Liver (tissue), 9 donors: ENCODE results near the gene FBXW11. TPM values are rescaled to one million over a fixed set of nuclear protein-coding genes. Genes with fewer than 3 reads are reported as not detected.

Source experiments
- DNase-seq: peaks from one replicate; pipeline ENCODE4 v3.0.0-alpha.2; 2017; ENCODE audit warnings: low spot score
- H3K27ac ChIP-seq, 2 donors: one replicate each; pipeline ENCODE4 v1.7.0; 2013; ENCODE audit warnings: inconsistent platforms in 2 of 2, low read length in 2 of 2, control low read depth in 1 of 2, low read depth in 1 of 2, mild to moderate bottlenecking in 1 of 2
- H3K27me3 ChIP-seq, 4 donors: one replicate each; pipeline versions ENCODE4 v1.6.1 to v1.7.0; 2013; ENCODE audit warnings: low read length in 3 of 4, inconsistent platforms in 1 of 4, mild to moderate bottlenecking in 1 of 4, moderate library complexity in 1 of 4; ENCODE audit not compliant: control insufficient read depth in 4 of 4, insufficient read depth in 4 of 4
- H3K36me3 ChIP-seq, 4 donors: one replicate each; pipeline versions ENCODE4 v1.6.1 to v1.7.0; 2013; ENCODE audit warnings: low read length in 3 of 4, mild to moderate bottlenecking in 3 of 4, low read depth in 1 of 4, moderate library complexity in 1 of 4; ENCODE audit not compliant: control insufficient read depth in 4 of 4, insufficient read depth in 3 of 4
- H3K4me1 ChIP-seq, 4 donors: one replicate each; pipeline versions ENCODE4 v1.6.1 to v1.7.0; 2013; ENCODE audit warnings: low read length in 3 of 4, mild to moderate bottlenecking in 3 of 4, moderate library complexity in 1 of 4; ENCODE audit not compliant: control insufficient read depth in 4 of 4, insufficient read depth in 4 of 4
- H3K4me3 ChIP-seq, 3 donors: one replicate each; pipeline versions ENCODE4 v1.6.1 to v1.7.0; 2013; ENCODE audit warnings: low read length in 3 of 3, control low read depth in 1 of 3, low read depth in 1 of 3, mild to moderate bottlenecking in 1 of 3
- H3K9ac ChIP-seq, 2 donors: one replicate each; pipeline ENCODE4 v1.7.0; 2013; ENCODE audit warnings: low read length in 2 of 2, mild to moderate bottlenecking in 2 of 2, moderate library complexity in 2 of 2, control low read depth in 1 of 2, low read depth in 1 of 2
- H3K9me3 ChIP-seq, 4 donors: one replicate each; pipeline versions ENCODE4 v1.6.1 to v1.7.0; 2013; ENCODE audit warnings: low read length in 3 of 4; ENCODE audit not compliant: control insufficient read depth in 4 of 4
- ATF3 ChIP-seq: IDR thresholded peaks from 2 replicates; pipeline ENCODE4 v1.6.1; 2016; ENCODE audit warnings: antibody characterized with exemption
- EGR1 ChIP-seq, 2 donors: IDR thresholded peaks; 2 replicates each; pipeline ENCODE4 v1.6.1; 2016 to 2018; ENCODE audit warnings: antibody characterized with exemption in 2 of 2, low read depth in 2 of 2
- FOXA1 ChIP-seq: IDR thresholded peaks from 2 replicates; pipeline ENCODE4 v1.6.1; 2016; ENCODE audit warnings: antibody characterized with exemption
- FOXA2 ChIP-seq: IDR thresholded peaks from 2 replicates; pipeline ENCODE4 v1.6.1; 2016; ENCODE audit warnings: antibody characterized with exemption
- GABPA ChIP-seq, 2 donors: IDR thresholded peaks in 1 of 2; conservative IDR thresholded peaks in 1 of 2; 2 replicates each; pipeline ENCODE4 v1.6.1; 2016; ENCODE audit warnings: antibody characterized with exemption in 2 of 2, mild to moderate bottlenecking in 1 of 2, moderate library complexity in 1 of 2
- HNF4G ChIP-seq: IDR thresholded peaks from 2 replicates; pipeline ENCODE4 v1.6.1; 2016; ENCODE audit warnings: antibody characterized with exemption
- JUND ChIP-seq, 2 donors: IDR thresholded peaks; 2 replicates each; pipeline ENCODE4 v1.6.1; 2016; ENCODE audit warnings: antibody characterized with exemption in 2 of 2
- MAX ChIP-seq: IDR thresholded peaks from 2 replicates; pipeline ENCODE4 v1.6.1; 2016; ENCODE audit warnings: antibody characterized with exemption
- NR2F2 ChIP-seq: IDR thresholded peaks from 2 replicates; pipeline ENCODE4 v1.6.1; 2016; ENCODE audit warnings: antibody characterized with exemption
- RAD21 ChIP-seq, 2 donors: IDR thresholded peaks; 2 replicates each; pipeline ENCODE4 v1.6.1; 2016; ENCODE audit warnings: antibody characterized with exemption in 2 of 2, mild to moderate bottlenecking in 2 of 2
- REST ChIP-seq: IDR thresholded peaks from 2 replicates; pipeline ENCODE4 v1.6.1; 2016; ENCODE audit warnings: antibody characterized with exemption, mild to moderate bottlenecking
- RXRA ChIP-seq, 2 donors: IDR thresholded peaks; 2 replicates each; pipeline ENCODE4 v1.6.1; 2017 to 2018; ENCODE audit warnings: antibody characterized with exemption in 2 of 2, mild to moderate bottlenecking in 1 of 2
- SP1 ChIP-seq: IDR thresholded peaks from 2 replicates; pipeline ENCODE4 v1.6.1; 2018; ENCODE audit warnings: antibody characterized with exemption, mild to moderate bottlenecking
- TAF1 ChIP-seq: conservative IDR thresholded peaks from 2 replicates; pipeline ENCODE4 v1.6.1; 2016; ENCODE audit warnings: antibody characterized with exemption, mild to moderate bottlenecking
- YY1 ChIP-seq: IDR thresholded peaks from 2 replicates; pipeline ENCODE4 v1.6.1; 2016; ENCODE audit warnings: antibody characterized with exemption, mild to moderate bottlenecking
- WGBS: extraction: QIAGEN DNeasy Blood & Tissue Kit; methylation state at CpG from one replicate; pipeline ENCODE4 v1.1.7; 2013; 5-methylcytosine and 5-hydroxymethylcytosine counted together
- polyA plus RNA-seq, 2 donors: library from polyadenylated mRNA; stranded (reverse) in 1 of 2; unstranded in 1 of 2; fragments of 200-250 nt in 1 of 2; fragments of >200 nt in 1 of 2; fragmentation: Nextera tagmentation in 1 of 2; extraction: Ambion mirVana in 1 of 2; gene quantifications; one replicate each; pipeline versions ENCODE4 v1.2.1 to v1.2.3, GENCODE V29; 2013 to 2015
- total RNA-seq, 2 donors: library from RNA; depleted of rRNA; stranded (reverse); fragments of >200 nt; gene quantifications; one replicate each; pipeline ENCODE4 v1.2.3, GENCODE V29; 2014
- TF ChIP-seq, protein P1 (sequence below): IDR thresholded peaks from 2 replicates; pipeline ENCODE4 v1.6.1; 2016; ENCODE audit warnings: antibody characterized with exemption
- donor health status: healthy.
- donor health status: healthy.
- donor health status: healthy.
- donor health status: healthy.
- donor health status: healthy.

FBXW11 gene
- total and polyA plus RNA-seq, 4 donors: 11.2 to 37.5 (median 22.0) TPM

DNA sequence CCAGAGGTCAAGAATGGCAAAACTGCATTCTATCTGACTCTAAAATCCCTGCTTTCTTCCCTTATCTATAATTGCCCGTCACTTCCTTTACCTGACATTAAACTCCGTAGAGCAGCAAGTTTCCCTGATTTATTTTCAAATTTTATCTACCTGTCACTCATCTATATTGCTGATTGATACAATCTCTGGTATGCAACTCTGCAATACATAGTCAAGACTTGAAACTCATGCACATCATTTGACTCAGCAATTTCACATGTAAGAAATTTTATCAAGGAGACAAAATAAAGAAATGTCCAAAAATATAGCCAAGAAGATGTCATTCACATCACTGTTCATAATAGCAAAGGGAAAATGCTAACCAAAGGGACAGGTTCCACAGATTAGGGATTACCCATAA, 39.5 kb downstream of the FBXW11 start:
- 81% methylated on average over 2 of the region's 2 CpGs for WGBS

GRCh38 chr5:171966270-171966669, 40.2 kb downstream of the FBXW11 start:
- H3K27ac ChIP-seq: no peak overlapping the region
- no peak overlapping the region for H3K9ac ChIP-seq
- H3K9me3 ChIP-seq: no peaks in the 10 kb centered on the region
- TF ChIP-seq, protein P1, sequence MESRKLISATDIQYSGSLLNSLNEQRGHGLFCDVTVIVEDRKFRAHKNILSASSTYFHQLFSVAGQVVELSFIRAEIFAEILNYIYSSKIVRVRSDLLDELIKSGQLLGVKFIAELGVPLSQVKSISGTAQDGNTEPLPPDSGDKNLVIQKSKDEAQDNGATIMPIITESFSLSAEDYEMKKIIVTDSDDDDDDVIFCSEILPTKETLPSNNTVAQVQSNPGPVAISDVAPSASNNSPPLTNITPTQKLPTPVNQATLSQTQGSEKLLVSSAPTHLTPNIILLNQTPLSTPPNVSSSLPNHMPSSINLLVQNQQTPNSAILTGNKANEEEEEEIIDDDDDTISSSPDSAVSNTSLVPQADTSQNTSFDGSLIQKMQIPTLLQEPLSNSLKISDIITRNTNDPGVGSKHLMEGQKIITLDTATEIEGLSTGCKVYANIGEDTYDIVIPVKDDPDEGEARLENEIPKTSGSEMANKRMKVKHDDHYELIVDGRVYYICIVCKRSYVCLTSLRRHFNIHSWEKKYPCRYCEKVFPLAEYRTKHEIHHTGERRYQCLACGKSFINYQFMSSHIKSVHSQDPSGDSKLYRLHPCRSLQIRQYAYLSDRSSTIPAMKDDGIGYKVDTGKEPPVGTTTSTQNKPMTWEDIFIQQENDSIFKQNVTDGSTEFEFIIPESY: no peak
- TF ChIP-seq HNF4G (no peak), NR2F2 (no peak), FOXA2 (no peak), RAD21 (IDR thresholded peaks at IDR 0.05) (no peak), RXRA (IDR thresholded peaks at IDR 0.05) (no peak), SP1 (no peak), GABPA (IDR thresholded peaks at IDR 0.05 in 1 of 2, conservative IDR thresholded peaks at IDR 0.05 in 1 of 2) (no peak), TAF1 (no peak), YY1 (no peak), FOXA1 (no peak), REST (no peak), MAX (no peak), EGR1 (IDR thresholded peaks at IDR 0.05; ENCODE audit: low read depth in 2 of 2) (no peak), JUND (IDR thresholded peaks at IDR 0.05) (no peak)
- no peaks in the 10 kb centered on the region for H3K27me3 ChIP-seq
- H3K4me3 ChIP-seq: no peak overlapping the region
- H3K4me1 ChIP-seq: no peaks in the 10 kb centered on the region
- 70% methylated on average over 2 of the region's 2 CpGs for WGBS
- H3K36me3 ChIP-seq: no peaks in the 10 kb centered on the region
- no peak for DNase-seq

More for the DNA sequence above, 39.5 kb downstream of the FBXW11 start:
- Histone ChIP-seq H3K27ac (no peak overlapping the region), H3K4me1 (peaks cover 0 to 2% (median 0%) of the 10 kb centered on the region in 4 donors), H3K9me3 (no peaks in the 10 kb centered on the region), H3K27me3 (no peaks in the 10 kb centered on the region), H3K9ac (no peak overlapping the region), H3K36me3 (no peaks in the 10 kb centered on the region), H3K4me3 (no peak overlapping the region)
- no peak for TF ChIP-seq FOXA1
- no peak for TF ChIP-seq ATF3
- no peak for TF ChIP-seq SP1
- DNase-seq: no peak
